Prostate gland (tissue), 2 donors: Measurements from ENCODE around the gene FLRT1. TPM values are rescaled to one million over a fixed set of nuclear protein-coding genes. Genes with fewer than 3 reads are reported as not detected.

Experiments used
- DNase-seq: peaks from one replicate; pipeline ENCODE4 v3.0.0-alpha.2; 2019; ENCODE audit warnings: low spot score
- H3K27ac ChIP-seq, 2 donors: fragments of 200-600 bp; sonication (generic); 2 replicates each; pipeline ENCODE4 v1.5.1; 2017 to 2019
- H3K27me3 ChIP-seq: fragments of 200-600 bp; sonication (generic); replicated peaks from 2 replicates; pipeline ENCODE4 v1.5.1; 2019; ENCODE audit not compliant: insufficient read depth
- H3K36me3 ChIP-seq, 2 donors: fragments of 200-600 bp; sonication (generic); 1 replicate in 1 of 2; 2 replicates in 1 of 2; pipeline versions ENCODE4 v1.5.1 to v1.8.1; 2017 to 2019
- H3K4me1 ChIP-seq: fragments of 200-600 bp; sonication (generic); replicated peaks from 2 replicates; pipeline ENCODE4 v1.5.1; 2019
- H3K4me3 ChIP-seq, 2 donors: fragments of 200-600 bp; sonication (generic); 2 replicates each; pipeline ENCODE4 v1.5.1; 2017 to 2019
- H3K9me3 ChIP-seq: fragments of 200-600 bp; sonication (generic); 2 replicates; pipeline ENCODE4 v1.5.1; 2017
- POLR2A ChIP-seq: fragments of 450-650 bp; IDR thresholded peaks from one replicate; pipeline ENCODE4 v1.6.1; 2016; ENCODE audit warnings: antibody characterized with exemption, mild to moderate bottlenecking
- POLR2AphosphoS5 ChIP-seq: sonication (generic); formaldehyde crosslinking; IDR thresholded peaks from one replicate; pipeline ENCODE4 v1.6.1; 2017; ENCODE audit warnings: antibody characterized with exemption
- WGBS: methylation state at CpG from one replicate; pipeline ENCODE4 v1.1.5; 2018; 5-methylcytosine and 5-hydroxymethylcytosine counted together
- intact Hi-C: fragments of 100-400 bp; cut with DNase I; formaldehyde crosslinking; loops from one replicate; pipeline ENCODE4 v1.14.2; 2022
- total RNA-seq, 2 donors: library from RNA; depleted of rRNA; stranded (reverse); fragments of >200 nt; gene quantifications; one replicate each; pipeline ENCODE4 v1.1.0, GENCODE V29; 2016
- TF ChIP-seq, protein P1 (sequence below), 4 experiments: fragments of 200-600 bp in 2 of 4; fragments of 450-650 bp in 2 of 4; sonication (generic) in 2 of 4; IDR thresholded peaks; 1 replicate in 3 of 4; 2 replicates in 1 of 4; pipeline ENCODE4 v1.5.1; 2016 to 2019; ENCODE audit warnings: antibody characterized with exemption in 4 of 4, mild to moderate bottlenecking in 2 of 4, moderate library complexity in 2 of 4

FLRT1 gene
- total RNA-seq, 2 donors from 2014 or later: 0.36 to 0.57 TPM

DNA sequence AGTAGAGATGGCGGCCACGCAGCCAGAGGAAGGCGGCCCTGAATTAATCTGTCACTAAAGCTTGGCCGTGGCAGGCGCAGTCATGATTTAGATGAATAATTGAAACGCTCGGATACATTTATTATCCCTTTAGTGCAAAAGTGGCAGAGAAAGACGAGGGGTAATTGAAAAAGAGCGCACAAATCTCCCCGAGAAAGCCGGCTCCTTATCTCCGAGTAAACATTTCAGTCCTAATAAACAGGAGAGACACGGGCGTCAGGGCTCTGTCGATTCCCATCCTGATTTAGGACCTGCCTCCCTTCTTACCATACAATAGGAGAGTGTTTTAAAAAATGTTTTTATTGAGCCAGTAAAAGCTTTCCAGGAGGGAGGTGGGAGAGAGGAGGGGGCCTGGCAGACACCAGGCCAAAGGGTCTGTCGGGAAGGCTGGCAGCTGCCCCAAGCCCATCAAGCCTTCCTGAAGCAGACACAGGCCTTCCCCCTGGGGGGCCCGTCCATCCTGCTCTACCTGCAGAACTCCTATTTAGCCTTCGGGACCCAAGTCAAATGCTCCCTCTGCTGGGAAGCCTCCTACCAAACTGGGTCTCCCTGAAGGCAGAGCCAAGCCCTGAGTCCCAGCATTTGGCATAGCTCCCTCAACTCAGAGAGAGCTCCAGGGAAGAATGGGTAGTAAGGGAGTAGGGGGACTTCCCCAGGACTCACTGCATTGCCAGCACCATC is 26.7 kb upstream of the FLRT1 start:
- intact Hi-C loops: no loop called here
- DNase-seq: no peak
- Histone ChIP-seq H3K4me3 (no peak overlapping the region), H3K27me3 (no peaks in the 10 kb centered on the region), H3K9me3 (no peaks in the 10 kb centered on the region), H3K4me1 (no peaks in the 10 kb centered on the region), H3K27ac (no peak overlapping the region), H3K36me3 (no peaks in the 10 kb centered on the region)
- WGBS: 66% methylated on average over 18 of the region's 18 CpGs
- TF ChIP-seq POLR2A (no peak), POLR2AphosphoS5 (no peak)
- TF ChIP-seq, protein P1, sequence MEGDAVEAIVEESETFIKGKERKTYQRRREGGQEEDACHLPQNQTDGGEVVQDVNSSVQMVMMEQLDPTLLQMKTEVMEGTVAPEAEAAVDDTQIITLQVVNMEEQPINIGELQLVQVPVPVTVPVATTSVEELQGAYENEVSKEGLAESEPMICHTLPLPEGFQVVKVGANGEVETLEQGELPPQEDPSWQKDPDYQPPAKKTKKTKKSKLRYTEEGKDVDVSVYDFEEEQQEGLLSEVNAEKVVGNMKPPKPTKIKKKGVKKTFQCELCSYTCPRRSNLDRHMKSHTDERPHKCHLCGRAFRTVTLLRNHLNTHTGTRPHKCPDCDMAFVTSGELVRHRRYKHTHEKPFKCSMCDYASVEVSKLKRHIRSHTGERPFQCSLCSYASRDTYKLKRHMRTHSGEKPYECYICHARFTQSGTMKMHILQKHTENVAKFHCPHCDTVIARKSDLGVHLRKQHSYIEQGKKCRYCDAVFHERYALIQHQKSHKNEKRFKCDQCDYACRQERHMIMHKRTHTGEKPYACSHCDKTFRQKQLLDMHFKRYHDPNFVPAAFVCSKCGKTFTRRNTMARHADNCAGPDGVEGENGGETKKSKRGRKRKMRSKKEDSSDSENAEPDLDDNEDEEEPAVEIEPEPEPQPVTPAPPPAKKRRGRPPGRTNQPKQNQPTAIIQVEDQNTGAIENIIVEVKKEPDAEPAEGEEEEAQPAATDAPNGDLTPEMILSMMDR (IDR thresholded peaks at IDR 0.05): no peak

DNA sequence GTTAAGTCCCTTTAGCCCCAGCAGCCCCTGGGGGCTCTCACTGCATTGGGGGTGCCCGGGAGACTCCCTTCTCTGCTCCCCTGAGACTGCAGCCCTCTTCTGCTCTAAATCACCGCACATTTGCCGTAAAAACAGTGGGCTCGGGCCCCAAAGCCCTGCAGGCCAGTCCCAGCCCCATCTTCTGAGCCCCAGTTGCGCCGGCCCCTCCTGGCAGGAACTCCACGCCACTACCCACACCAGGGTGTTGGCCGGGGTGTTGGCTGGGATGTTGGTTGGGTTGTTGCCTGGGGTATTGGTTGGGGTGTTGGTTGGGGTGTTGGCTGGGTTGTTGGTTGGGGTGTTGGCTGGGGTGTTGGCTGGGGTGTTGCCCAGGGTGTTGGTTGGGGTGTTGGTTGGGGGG is 26.0 kb upstream of the FLRT1 start:
- intact Hi-C loops: no loop called here
- WGBS: 91% methylated on average over 8 of the region's 8 CpGs
- TF ChIP-seq, protein P1 (IDR thresholded peaks at IDR 0.05): no peak
- no peak for TF ChIP-seq POLR2AphosphoS5
- no peak for TF ChIP-seq POLR2A
- DNase-seq: no peak
- H3K36me3 ChIP-seq: no peaks in the 10 kb centered on the region
- H3K4me1 ChIP-seq: no peaks in the 10 kb centered on the region
- no peaks in the 10 kb centered on the region for H3K27me3 ChIP-seq
- H3K27ac ChIP-seq: no peak overlapping the region
- no peaks in the 10 kb centered on the region for H3K9me3 ChIP-seq
- H3K4me3 ChIP-seq: no peak overlapping the region

DNA sequence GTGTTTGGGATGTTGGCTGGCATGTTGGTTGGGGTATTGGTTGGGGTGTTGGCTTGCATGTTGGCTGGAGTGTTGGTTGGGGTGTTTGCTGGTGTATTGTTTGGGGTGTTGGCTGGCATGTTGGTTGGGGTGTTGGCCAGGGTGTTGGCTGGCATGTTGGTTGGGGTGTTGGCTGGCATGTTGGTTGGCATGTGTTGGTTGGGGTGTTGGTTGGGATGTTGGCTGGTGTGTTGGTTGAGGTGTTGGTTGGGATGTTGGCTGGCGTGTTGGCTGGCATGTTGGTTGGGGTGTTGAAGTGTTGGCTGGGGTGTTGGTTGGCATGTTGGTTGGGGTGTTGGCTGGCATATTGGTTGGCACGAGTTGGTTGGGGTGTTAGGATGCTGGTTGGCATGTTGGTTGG is 24.9 kb upstream of the FLRT1 start:
- 91% methylated on average over 2 of the region's 2 CpGs for WGBS
- Histone ChIP-seq H3K36me3 (no peaks in the 10 kb centered on the region), H3K27ac (no peak overlapping the region), H3K4me1 (no peaks in the 10 kb centered on the region), H3K4me3 (no peak overlapping the region), H3K9me3 (no peaks in the 10 kb centered on the region), H3K27me3 (no peaks in the 10 kb centered on the region)
- TF ChIP-seq POLR2A (no peak), POLR2AphosphoS5 (no peak)
- TF ChIP-seq, protein P1 (IDR thresholded peaks at IDR 0.05): no peak
- no peak for DNase-seq
- intact Hi-C loops: no loop called here

DNA sequence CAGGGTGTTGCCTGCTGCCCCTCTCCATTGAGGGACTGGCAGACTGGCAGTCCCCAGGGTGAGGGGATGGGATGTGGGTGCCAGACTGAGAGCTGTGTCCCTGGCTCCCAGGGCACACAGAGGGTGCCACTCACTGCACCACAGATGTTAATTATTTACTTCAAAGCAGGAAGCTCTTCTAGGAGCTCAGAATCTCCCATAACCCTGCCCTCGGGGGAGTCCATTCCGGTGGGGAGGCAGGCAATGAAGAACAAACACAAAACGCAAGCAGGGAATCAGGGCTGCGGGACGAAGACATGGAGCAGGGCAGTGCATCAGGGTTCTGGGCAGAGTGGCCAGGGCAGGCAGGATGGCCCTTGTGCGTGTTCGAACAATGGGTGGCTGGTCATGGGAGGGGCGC is 24.4 kb upstream of the FLRT1 start:
- WGBS: 69% methylated on average over 8 of the region's 8 CpGs
- TF ChIP-seq POLR2A (no peak), POLR2AphosphoS5 (no peak)

DNA sequence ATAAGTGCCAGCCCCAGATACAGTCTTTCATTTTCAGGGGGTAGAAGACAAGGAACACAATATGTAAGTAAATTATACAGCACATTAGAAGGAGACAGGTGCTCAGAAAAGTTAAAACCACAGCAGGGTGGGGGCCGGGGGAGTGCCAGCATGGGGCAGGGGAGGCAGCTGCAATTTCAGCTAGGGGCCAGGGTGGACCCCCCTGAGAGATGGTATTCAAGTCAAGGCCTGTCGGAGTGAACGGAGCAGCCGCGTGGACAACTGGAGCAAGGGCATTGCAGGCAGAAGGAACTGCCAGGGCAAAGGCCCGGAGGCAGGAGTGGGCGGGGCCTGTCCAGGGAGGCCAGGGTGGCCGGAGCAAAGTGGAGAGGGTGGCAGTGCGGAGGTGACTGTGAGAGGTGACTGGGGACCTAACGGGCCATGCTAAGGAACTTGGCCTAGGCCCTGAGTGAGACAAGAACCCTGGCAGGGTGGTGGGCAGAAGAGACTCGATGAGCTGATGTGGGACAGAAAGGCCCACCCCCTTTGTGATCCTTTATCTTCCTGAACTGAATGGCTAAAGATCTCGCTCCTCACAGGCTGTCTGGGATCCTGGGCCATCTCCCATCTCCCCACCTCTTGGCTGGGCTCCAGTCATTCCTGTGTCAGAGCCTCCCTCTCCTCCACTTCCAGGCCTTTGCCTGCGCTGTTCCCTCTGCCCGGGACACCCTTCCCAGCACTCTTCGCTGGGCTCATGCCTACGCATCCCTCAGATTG is 22.4 kb upstream of the FLRT1 start:
- no peaks in the 10 kb centered on the region for H3K9me3 ChIP-seq
- H3K4me3 ChIP-seq: no peak overlapping the region
- WGBS: 89% methylated on average over 16 of the region's 16 CpGs
- no peaks in the 10 kb centered on the region for H3K36me3 ChIP-seq
- intact Hi-C loops: no loop called here
- no peaks in the 10 kb centered on the region for H3K27me3 ChIP-seq
- H3K27ac ChIP-seq: no peak overlapping the region
- no peak for DNase-seq
- no peaks in the 10 kb centered on the region for H3K4me1 ChIP-seq
- no peak for TF ChIP-seq POLR2A
- TF ChIP-seq POLR2AphosphoS5: no peak

More for the DNA sequence above, 24.4 kb upstream of the FLRT1 start:
- no peak for DNase-seq
- Histone ChIP-seq H3K27ac (no peak overlapping the region), H3K4me3 (no peak overlapping the region), H3K9me3 (no peaks in the 10 kb centered on the region), H3K4me1 (no peaks in the 10 kb centered on the region), H3K36me3 (no peaks in the 10 kb centered on the region), H3K27me3 (no peaks in the 10 kb centered on the region)
- intact Hi-C loops: no loop called here
